Left renal cortex interstitium (tissue), 4 donors: ENCODE results near the gene FAM53B. TPM values are rescaled to one million over a fixed set of nuclear protein-coding genes. Genes with fewer than 3 reads are reported as not detected.

Experiments used
- DNase-seq, 4 donors: peaks; one replicate each; pipeline ENCODE4 v3.0.0-alpha.2; 2013; ENCODE audit warnings: low read depth in 4 of 4, low spot score in 2 of 4, missing footprints in 1 of 4
- polyA plus RNA-seq, 4 donors: library from polyadenylated mRNA; unstranded; fragments of 120-200 nt; gene quantifications; one replicate each; pipeline ENCODE4 v1.2.1, GENCODE V29; 2013; ENCODE audit not compliant: insufficient read length in 4 of 4

Gene FAM53B
- polyA plus RNA-seq, 4 donors: 23.1 to 33.4 (median 28.0) TPM

- no peak for DNase-seq
Measured at GRCh38 chr10:124728830-124729661, 15.1 kb downstream of the FAM53B start.

- no peak for DNase-seq
Measured at GRCh38 chr10:124728071-124728829, 15.9 kb downstream of the FAM53B start.

GRCh38 chr10:124727361-124727960 is 16.7 kb downstream of the FAM53B start:
- no peak for DNase-seq

DNA sequence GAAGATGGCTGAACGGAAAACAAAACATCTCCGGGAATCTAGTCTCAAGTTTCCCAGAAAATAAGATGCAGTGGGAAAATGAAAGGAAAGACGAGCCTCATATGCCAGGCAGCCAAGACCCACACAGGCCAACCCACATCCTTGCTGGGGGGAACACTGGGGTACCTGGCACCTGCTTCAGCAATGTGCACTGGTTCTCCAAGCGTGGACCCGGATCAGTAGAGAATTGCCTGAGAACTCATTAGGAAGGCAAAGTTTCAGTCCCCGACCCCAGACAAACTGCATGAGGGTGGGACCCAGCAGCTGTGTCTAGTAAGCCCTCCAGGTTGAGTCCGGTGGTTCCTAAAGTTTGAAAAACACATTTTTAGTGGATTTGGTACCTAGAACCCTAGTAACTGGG is 18.4 kb downstream of the FAM53B start:
- DNase-seq: no peak

GRCh38 chr10:124725171-124725631 is 19.0 kb downstream of the FAM53B start:
- DNase-seq: no peak

GRCh38 chr10:124724279-124725027 is 19.7 kb downstream of the FAM53B start:
- no peak for DNase-seq

DNA sequence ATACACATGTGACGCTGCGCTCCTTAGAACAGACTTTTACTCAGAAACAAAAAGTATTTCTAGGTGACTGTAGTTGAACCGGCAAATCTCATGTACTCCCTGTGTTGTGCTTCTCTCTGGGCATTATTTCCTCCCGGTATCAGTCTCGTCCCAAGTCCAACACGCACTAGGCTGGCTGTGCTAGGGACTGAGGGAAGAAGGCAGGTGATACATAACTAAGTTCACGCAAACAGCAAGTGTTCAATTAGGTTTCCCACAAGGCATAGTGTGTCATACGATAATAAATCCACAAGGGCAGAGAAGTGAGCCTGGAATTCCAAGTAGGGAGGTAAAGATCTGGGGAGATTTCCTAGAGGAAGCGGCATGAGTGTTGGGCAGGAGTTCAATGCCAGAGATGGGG is 20.4 kb downstream of the FAM53B start:
- DNase-seq: no peak

DNA sequence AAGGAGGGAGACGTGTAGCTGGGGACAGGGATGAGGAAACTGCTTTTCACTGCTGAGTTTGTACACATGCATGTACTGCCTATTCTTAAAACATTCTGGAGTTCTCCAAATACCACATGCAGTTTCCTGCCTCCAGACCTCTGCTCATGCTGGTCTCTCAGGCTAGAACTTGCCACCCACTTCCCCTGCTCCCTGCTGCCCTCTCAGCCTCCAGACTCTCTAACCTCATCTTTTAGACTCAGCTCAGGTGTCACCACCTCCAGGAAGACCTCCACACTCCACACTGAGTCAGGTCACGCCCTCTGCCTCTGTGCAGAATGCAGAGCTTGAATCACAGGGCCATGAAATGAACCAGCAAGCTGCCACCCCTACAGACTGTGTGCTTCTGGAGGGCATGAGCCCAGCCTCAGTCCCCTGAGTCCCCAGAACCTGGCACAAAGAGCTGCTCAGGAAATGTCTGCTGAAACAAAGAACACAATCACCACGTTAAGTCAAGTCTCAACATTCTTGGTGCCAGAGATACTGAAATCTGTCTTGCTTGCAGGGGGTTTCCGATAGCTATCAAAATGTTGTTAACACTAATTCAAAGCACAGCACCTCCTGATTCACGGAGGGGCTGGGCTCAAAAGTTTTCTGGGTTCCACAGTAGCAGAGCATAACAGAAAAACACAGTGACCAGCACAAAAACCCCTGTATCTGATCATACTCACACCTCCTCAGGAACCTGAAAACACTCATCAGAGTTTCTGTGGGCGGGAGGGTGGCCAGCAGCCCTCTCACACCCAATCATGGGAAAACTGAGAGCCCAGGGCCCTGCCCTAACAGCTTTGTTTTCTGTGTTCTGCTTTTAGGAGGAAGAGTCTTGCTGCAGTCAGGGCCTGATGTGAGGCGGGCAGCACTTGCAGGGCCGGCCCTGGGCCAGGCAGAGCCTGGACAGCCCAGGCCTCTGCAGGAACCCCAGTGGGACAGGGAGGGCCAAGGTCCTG is 21.1 kb downstream of the FAM53B start:
- no peak for DNase-seq

- no peak for DNase-seq
Measured at GRCh38 chr10:124721330-124722045, 22.7 kb downstream of the FAM53B start.

DNA sequence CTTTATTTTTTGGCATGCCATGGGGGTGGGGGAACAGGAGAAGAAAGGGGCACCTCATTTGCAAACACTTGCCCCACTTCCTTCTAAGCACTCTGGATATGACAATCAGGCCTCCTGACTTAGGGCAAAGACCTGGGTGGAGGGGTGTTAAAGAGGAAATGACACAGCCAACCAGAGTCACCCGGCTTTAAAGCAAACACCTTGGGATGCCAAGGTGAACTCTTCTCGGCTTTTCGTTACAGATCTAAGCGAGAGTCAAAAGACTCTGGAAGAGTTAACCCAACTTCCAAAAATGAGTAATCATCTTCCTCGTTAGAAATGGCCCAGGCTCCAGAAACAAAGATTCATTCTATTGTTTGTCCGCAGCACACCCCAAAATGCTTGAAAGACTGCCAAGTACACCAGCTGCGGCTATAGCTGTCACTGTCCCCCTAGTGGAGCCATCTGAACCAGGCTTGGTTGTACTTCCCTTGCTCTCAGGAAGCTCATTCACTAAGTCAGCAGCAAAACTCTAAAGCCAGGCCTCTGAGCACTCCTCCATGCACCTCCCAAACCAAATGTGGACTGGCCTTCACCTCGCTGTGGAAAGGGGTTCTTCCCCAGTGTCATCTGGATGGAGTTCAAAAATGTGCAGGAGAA is 24.8 kb downstream of the FAM53B start:
- DNase-seq: no peak

DNA sequence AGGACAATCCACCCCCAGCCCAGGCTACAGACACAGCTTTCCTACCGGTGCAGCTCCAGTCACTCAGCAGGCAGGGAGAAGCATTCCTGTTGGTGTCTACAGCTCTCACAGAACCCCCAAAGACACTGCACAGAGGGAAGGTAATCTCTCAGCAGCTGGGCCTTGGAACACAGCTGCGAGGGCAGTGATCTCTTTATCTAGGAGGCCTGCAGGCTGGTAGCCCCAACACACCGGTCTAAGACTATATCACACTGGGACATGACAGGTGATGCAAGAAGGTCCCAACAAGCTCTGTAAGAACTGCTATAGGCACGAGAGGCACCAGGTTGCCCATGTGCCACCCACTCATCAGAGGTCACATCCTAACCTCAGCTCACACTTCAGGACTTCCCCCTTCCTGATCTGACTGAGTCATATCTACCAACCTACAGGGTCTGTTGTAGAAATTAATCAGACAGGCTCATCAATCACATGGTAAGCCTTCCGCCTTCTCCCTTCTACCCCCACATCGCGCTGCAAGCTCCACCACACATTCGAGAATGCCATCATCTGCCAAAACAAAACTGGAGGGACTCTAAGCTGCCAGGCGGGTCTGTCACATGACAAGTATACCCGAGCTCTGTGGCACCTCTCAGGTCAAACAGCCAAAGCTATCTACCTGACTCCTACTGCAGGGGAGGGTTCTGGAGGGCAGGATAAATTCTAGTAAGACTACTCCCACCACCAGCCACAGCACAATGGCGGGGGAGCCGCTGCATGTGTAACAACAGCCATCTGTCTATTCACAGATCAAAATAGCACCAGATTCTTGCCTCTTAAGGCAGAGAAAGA is 26.1 kb downstream of the FAM53B start:
- no peak for DNase-seq

- no peak for DNase-seq
Measured at GRCh38 chr10:124717041-124717757, 27.0 kb downstream of the FAM53B start.

DNA sequence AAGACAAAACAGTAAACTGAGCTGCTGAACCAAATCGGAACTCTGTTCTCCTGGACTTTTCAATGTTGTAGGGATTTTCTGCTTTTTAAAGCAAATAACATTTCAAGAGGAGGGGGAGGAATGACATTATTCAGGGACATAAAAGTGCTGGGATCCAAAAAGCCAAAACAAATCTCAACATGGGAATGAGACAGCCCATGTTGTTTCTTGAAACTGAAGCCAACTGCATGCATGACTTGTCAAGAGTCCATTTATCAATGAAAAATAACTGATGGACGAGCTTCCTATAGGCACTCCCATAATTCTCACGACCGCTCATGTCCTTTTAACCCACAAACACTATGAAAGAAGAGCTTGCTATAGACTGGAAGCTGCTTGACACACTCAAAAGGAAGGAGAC is 27.8 kb downstream of the FAM53B start:
- no peak for DNase-seq

GRCh38 chr10:124715439-124715838 is 28.7 kb downstream of the FAM53B start:
- DNase-seq: no peak

- no peak for DNase-seq
Measured at GRCh38 chr10:124713679-124714255, 30.4 kb downstream of the FAM53B start.

DNA sequence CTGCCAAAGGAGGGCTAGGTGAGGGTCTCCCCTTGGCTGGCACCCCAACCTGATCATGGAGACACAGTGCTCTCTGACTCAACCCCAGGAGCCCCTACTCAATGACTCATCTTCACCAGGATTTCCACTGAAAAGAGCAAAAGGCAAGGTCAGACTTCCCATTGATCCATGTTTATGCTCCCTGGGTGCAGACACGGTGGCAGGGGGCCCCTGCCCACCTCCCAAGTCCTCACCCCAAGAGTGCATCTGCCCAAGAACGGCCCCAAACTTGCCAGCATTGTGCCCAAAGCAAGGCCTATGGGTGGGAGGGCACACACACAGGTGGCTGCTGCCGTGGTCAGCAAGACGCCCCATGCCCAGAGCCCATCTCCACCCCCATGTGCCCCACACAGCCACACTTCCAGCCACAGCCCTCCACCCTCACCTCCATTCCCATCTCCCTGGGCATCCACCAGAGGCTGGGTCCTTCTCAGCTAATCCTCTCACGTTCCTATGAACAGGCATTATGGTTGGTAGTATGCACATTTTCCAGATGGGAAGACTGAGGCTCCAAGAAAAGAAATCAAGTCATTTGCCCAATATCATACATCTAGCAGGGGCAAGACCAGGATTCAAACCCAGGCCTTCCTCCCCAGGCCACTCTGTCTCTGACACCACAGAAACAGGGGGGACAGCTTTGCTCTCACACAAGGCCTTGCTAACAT is 31.3 kb downstream of the FAM53B start:
- DNase-seq: no peak
